Stimulated activated CD4-positive, alpha-beta T cell treated with anti-CD3 and anti-CD28 coated beads, Interleukin-12 subunit alpha, Interleukin-12 subunit beta, amount 100 ng/mL, for 24 hours (primary cell): ENCODE results near the gene ZMYND8.
"Not testable (repeated sequence)": the region's sequence is repeated elsewhere in the genome, so short reads cannot be mapped to it uniquely, and the experiment has no call there.

ENCODE experiments used
- DNase-seq, 2 experiments: peaks; one replicate each; pipeline ENCODE4 v3.0.0-alpha.2; 2020; ENCODE audit warnings: low read depth in 2 of 2

ZMYND8 gene

DNA sequence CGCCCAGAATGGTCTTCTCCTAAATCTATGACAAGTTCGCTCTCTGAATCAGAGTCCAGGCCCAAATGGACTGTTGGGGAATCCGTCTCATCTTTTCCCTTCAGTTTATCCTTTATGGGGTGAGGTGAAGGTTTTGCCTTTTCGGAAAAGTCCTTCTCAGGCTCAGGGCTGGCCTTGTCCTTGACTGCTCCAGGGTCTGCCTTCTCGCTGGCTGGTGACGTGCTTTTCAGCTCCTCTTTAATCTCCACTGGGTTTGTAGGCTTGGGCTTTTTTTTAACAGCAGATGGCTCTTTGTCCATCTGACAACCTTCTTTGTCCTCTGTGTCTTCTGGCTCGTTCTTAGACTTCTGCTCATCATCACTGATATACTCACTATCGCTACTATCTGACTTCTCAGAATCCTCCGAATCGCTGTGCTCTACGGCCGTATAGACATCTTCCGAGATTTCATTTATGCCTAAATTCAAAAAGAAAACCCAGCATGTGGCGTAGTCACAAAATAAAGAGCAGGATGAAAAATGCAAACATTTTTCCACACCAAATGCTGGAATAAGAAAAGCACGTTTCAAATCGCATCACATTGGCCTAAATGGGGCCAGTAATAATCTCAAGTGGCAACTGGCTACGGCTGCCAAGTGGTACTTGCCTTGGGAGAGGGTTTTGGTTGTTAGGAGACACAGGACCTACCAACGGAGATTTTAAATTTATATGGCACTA is 110.3 kb downstream of the ZMYND8 start:
- DNase-seq, result no peak

DNA sequence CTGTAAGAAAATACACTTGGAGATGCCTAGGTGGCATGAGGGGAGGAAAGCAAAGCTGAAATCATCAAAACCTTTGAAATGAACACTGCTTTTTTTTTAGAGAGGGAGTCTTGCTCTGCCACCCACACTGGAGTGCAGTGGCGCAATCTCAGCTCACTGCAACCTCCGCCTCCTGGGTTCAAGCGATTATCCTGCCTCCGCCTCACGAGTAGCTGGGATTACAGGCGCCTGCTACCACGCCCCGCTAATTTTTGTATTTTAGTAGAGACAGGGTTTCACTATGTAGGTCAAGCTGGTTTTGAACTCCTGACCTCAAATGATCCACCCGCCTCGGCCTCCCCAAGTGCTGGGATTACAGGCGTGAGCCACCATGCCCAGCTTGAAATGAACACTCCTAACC is 111.3 kb downstream of the ZMYND8 start:
- DNase-seq, result not testable (repeated sequence)

DNA sequence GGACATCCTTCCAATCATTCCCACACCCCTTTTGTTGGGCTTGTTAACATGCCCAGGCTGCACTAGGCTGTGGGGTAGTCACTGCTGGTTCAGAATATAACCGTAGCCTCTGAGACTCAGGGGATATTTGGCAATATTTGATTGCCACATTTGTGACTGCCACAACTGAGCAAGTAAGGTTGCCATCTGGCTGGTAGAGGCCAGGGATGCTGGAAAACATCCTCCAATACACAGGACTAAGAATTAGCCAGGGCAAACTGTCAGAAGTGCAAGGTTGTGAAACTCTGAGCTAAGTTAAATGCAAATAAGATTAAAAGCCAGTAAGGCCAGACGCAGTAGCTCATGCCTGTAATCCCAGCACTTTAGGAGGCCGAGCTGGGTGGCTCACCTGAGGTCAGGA is 112.0 kb downstream of the ZMYND8 start:
- DNase-seq, result no peak

DNA sequence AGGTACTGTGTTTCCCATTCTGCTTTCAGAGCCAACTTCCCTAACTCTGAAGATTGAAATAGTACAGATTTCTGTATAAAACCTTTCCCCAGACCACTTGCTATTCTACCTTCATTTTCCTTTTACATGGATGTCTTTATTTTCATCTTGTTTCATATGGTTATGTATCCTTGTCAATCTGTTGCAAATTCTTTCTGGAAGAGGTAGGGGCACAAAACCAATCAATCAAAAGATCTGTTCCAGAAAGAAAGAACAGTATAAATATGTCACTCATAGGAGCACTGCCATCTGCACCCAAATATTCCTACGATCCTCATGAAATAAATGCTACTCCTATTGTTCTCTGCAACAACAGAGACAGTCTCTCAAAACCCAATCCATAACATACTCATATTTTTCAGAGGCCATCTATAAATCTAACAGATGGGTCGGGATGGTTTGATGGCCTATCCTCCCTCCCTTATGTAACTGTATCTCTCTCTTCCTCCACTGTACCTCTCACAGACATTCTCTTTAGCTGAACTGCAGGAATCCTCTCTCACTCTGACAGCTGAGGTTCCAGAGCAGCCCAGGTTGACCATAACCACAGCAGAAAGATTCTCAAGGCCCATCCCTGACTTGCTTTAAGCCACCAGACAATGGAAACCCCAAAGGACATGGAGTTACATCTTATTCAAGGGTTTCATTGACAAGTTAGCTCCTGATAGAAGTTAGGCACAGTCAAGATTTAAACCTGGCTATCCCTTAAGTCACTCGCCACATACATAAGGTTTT is 112.8 kb downstream of the ZMYND8 start:
- no peak for DNase-seq

DNA sequence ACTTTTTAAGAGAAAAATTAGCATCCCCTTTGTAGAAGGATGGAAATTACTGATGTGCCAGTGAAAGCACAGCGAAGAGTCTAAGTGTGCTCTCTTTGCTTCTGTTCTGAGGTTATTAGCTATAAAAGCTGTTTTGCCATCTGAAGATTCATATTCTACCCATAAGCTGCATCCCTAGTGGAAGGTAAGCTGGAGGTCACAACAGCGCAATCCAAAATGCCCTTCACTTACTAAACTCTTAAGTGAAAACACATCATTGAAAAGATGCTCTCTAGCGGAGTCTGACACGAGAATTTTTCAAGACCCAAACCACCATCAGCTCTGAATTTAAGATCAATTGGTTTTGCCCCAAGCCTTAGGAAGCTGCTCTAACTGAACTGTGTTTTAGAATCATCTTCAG is 113.5 kb downstream of the ZMYND8 start:
- no peak for DNase-seq

DNA sequence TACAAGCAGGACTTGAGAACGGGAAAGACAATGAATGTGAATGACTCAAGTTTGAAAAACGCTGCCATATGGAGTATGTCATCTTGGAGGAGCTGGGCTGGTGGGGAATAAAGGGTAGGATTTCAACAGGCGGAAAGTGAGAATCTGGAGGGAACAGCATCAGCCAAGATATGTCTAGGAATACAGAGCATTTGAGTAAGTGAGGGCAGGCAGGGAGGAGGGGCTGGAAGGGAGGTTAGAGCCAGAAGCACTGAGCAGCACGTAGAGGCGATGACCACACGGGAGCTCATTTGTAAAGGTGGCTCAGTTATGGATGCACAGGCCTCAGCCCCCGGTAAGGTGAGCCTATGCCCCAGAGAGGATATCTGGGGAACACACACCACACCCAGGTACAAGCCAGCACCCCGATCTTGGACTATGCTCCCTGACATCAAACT is 115.1 kb downstream of the ZMYND8 start:
- DNase-seq, result no peak

DNA sequence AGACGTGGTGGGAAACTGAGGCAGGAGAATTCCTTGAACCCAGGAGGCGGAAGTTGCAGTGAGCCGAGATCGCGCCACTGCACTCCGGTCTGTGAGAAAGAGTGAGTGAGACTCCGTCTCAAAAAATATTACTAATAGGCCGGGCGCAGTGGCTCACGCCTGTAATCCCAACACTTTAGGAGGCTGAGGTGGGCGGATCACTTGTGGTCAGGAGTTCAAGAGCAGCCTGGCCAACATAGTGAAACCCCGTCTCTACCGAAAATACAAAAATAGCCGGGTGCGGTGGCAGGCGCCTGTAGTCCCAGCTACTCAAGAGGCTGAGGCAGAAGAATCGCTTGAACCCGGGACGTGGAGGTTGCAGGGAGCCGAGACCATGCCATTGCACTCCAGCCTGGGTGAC is 116.4 kb downstream of the ZMYND8 start:
- DNase-seq, result not testable (repeated sequence)

DNA sequence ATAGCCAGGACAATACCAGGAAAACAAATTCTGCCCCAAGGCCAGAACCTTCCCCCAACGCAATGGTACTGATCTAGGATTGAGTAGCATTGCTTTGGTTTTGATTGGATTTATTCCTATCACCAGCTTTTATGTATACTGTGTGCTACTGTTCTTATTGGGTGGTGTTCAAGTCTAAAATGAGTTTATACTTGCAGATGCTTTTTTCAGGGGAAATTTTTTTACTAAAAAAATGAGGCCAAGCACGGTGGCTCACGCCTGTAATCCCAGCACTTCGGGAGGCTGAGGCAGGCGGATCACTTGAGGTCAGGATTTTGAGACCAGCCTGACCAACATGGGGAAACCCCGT is 116.8 kb downstream of the ZMYND8 start:
- DNase-seq, result no peak

DNA sequence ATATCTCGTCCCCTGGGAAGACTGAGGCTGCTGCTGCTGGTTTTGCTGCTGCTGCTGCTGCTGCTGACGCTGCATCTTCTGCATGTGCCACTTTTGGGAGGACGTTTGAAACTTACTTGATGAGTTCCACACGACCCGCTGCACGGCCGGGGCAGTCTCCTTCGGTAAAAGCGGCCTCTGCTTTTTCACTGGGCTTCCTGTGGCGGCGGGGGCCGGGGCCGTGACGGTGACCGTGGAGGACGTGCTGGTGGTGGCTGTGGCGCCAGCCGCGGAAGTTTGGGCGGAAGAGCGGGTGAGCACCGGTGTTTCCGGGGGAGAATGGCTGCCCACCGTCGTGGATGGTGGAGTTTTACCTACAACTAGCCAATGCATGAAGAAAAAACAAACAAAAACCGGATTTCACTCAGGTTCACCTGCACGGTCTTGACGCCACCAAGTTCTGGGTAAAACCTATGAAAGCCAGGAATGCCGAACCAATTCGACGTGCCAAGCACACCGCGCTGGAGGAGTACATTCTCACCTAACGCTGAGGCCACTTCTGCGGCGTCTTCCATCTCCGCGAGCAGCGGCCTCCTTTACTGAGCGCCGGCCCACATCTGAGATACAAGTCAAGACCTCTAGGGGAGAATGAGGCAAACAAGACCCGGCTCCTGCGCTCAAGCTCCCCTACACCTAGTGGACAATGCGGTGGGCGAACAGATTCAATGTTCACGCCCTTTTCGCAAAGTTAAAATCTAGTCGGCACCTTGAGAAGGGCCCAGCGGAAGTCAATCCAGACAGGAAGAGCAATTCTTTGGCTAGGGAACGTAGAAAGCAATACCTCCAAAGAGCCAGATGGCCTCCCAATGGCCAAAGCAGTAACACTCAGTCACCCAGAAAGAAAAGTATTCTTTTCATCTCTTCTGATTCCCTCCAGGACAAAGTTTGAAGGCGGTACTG is 117.5 kb downstream of the ZMYND8 start:
- no peak for DNase-seq

DNA sequence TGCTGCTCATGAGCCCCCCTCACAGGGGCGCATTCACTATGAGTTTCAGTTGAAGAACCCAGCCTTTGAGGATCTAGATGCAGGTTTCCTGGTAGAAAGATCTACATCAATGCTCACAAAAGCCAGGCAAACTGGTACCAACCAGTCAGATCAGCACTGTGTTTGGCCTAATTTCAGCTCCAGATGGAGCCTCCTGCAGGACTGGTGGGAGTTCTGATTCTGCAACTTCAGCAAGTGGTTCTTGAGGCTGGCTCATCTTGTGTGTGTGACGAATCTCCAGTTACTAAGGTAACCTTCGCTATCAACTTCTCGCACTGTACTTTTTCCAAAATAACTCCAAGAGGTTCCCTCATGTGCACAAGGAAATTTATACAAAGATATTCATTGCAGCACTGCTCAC is 118.8 kb downstream of the ZMYND8 start:
- no peak for DNase-seq

DNA sequence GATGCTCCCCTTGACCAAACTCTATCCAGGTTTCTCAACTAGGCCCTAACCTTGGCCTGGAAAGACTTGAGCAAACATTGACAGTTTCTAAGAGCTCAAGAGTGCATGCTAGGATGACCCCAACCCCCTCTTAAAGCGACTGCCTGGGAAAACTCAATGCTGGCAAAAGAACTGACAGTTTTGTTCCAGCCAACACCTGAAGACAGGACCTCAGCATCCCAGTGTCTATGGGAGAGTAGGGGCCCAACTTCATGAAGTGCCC is 119.9 kb downstream of the ZMYND8 start:
- no peak for DNase-seq

DNA sequence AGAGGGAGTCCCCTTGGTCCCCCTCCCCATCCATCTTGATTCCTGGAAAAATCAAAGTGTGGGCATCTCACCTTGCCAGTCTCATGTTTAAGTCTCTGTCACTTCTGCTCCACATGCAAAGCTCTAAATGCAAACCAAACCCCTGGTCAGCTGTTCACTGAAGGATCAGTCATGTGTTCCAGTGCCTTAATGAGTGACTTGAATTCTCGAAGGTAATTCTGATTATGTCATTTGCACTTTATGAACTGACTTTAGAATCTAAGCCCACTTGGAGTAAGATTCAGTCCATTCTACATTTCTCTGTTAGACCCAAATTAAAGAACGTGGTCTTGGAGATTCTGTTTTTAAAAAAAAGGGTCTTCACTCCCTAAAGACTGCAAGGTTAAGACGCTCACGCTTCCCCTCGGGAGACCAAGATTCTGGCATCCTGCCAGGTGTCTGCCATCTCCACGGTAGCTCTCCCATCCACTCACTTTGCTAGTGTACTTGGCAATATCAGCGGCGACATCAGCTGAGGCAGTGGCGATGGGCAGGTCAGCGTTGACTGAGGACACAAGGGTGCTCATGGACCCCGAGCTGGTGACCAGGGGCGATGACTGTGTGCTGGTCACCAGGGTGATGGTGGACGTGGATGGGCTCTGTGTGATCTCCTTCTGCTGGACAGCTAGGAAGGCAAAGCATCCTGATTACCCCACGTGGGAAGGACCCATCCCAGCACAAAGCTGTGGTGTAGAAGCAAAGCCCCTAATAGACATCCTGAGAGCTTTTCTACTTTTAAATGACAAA is 120.5 kb downstream of the ZMYND8 start:
- DNase-seq, result no peak

DNA sequence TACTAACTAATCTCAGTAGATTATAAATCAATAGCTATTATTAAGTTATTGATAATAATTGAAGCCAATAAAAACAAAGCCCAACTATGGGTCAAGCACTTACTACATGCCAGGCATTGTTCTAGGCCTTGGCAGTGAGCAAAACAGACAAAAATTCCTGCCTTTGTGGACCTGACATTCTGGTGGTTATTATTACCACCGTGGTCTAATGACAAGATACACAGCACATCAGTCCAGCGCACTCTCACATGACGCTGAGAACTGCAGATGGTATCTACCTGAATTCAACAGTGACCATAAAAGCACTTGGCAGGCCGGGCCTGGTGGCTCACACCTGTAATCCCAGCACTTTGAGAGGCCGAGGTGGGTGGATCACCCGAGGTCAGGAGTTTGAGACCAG is 121.4 kb downstream of the ZMYND8 start:
- no peak for DNase-seq

DNA sequence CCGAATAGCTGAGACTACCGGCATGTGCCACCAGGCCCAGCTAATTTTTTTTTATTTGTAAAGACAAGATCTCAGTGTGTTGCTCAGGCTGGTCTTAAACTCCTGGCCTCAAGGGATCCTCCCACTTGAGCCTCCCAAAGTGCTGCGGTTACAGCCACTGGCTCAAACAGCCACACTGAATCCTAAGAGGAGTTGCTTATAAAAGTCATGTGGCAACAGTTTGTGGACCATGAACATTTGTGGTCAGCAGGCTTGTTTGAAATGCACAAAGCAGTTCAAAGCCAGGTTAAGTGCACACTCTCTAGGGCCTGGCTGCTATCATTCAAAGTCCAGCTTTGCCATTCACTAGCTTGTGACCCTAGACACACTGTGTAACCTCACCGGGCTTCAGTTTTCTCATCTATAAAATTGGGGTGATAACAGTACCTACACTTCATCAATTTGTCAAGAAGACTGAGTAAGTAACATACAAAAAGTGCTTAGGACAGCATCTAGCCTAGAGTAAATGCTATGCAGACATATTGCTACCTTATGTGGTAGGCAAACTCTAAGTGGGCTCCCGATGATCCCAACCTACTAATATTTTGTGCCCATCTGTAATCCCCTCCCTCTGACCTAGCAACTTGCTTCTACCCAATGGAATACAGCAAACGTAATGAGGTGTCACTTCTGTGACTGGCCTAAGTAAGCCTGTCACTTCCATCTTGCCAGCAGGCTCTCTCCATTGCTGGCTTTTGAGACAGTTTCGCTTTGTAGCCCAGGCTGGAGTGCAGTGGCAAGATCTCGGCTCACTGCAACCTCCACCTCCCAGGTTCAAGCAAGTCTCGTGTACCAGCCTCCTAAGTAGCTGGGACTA is 122.9 kb downstream of the ZMYND8 start:
- no peak for DNase-seq

DNA sequence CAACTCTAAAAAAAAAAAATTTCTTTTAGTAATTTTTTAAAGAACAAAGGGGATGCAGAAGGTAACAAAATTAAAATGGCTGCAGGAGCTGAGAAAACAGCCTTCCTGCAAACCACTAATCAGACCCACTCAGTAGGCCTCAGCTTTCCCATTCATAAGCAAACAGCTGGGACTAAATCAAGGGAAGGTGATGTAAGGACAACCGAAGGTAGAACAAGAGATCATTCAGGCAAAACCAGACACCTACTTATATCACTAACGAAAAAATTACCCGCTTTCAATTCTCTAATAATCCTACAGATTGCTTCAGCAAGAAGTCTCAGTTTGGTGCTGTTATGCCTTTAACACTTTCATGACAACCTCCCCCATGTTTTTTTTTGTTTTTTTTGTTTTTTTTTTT is 124.0 kb downstream of the ZMYND8 start:
- DNase-seq, result no peak

DNA sequence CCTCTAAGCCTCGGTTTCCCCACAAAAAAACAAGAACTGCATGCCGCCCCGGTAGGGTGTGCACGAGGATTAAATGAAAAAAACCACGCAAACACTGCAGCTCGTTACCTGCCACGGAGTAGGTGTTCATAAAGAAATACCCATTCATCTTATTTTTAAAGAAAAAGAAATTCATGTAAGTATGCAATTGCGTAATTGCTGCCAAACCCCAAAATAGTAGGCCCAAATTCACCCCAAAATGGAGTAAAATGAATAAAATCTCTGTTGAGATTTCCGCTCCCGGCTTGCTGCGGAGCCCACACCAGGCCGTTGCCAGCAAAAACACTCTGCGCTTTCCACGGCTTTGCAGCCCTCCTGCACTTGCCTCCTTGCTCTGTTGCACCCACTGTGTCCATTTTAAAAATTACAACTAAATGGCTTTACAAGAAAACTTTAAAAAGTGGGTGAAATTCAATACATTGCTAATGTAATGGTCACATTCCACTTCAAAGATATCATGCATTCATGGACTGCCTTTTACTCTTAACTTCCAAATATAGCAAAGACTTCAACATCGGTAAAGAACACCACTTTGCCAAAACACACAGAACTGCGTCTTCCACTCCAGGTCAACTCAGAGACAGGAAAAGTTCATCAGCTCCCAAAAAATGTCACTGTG is 125.0 kb downstream of the ZMYND8 start:
- no peak for DNase-seq

DNA sequence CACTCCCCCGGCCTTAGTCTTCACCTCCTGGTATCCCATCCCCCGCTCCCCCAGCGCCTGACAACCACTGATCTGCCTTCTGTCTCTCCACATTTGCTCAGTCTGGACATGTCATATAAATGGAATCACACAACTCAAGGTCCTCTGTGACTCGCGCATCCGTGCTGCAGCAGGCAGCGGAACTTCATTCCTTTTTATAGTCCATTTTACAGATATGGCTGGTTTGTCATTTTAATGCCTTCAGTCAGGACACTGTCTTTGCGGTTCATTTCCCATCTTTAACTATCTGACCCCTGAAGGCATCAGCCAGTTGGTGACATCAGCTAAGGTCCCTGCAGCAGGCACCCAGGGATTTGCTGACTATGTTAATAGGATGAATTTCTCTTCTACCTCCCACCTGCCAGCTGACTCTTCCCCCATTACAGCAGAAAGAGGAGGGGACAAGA is 125.7 kb downstream of the ZMYND8 start:
- no peak for DNase-seq

DNA sequence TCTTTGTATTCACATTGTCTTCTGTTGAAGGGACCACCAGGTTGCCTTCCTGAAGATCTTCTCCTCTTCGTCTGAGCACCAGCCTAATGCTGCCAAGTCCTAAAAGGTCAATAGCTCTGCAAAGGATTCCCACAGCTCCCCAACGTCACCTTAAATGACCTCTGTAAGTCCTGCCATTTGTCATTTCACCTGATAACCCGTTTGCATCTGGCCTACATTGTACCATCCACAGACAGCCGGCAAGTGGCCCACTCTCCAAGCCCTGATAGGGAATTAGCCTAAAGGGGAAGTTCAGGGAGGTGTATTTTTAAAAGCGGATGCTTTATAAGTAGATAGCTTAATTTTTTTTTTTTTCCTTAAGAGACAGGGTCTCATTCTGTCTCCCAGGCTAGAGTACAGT is 127.8 kb downstream of the ZMYND8 start:
- no peak for DNase-seq

DNA sequence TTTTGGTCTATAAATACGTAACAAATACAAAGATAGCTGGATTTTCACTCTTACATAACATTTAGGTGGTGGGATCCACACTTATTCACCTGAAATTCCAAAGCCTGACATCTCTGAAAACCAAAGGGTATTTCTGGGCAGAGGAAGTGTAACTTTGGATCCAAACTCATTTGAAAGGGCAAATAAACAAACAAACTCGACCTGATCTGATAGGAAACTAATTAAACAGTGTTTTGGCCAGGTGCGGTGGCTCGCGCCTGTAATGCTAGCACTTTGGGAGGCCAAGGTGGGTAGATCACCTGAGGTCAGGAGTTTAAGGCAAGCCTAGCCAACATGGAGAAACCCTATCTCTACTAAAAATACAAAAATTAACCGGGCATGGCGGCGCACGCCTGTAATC is 128.9 kb downstream of the ZMYND8 start:
- no peak for DNase-seq

DNA sequence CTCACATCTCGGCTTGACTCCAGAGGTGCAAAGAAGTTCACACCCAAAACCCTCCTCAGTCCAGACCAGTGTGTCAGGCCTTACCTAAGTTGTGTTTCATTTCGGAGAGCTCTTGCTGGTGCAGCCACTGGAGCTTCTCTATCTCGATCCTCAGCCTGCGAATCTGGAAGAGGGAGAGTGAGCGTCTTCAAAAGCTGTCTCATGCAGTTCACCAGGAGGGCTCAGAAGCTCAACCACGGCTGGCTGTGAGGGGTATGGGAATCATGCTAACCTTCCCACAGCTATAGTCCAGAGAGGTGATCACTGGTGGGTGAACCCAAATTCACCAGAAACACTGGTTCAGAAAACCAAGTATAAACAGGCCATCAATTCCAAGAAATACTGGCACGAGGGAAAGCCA is 129.4 kb downstream of the ZMYND8 start:
- DNase-seq, result no peak
